CD4-positive, alpha-beta T cell (primary cell): ENCODE measurements around the gene ZMYM3. TPM values are rescaled to one million over a fixed set of nuclear protein-coding genes. Genes with fewer than 3 reads are reported as not detected.

Experiments
- ATAC-seq: fragments of 200-7000 bp; cut with Tn5 transposase; one replicate; pipeline ENCODE4 v1.10.0; 2022; ENCODE audit warnings: mild to moderate bottlenecking; ENCODE audit not compliant: poor library complexity
- CTCF ChIA-PET: fragments of 350-600 bp; sonication (Branson Sonifier 250); formaldehyde crosslinking; loops from one replicate; lab custom pipeline; 2021; ENCODE audit warnings: antibody characterized with exemption, inconsistent platforms; lab: Charles Lee
- POLR2A ChIA-PET: fragments of 350-600 bp; sonication (Branson Sonifier 250); formaldehyde crosslinking; loops from one replicate; lab custom pipeline; 2021; ENCODE audit warnings: antibody characterized with exemption, inconsistent platforms; lab: Charles Lee
- DNase-seq, 14 experiments: peaks; one replicate each; pipeline ENCODE4 v3.0.0-alpha.2; 2013 to 2020; ENCODE audit warnings: mixed read lengths in 2 of 14
- H3K27ac ChIP-seq, 2 donors: one replicate each; pipeline versions ENCODE4 v1.5.1 to v1.7.0; 2013; ENCODE audit warnings: low read length in 2 of 2, low read depth in 1 of 2, mild to moderate bottlenecking in 1 of 2
- H3K27me3 ChIP-seq, 2 experiments: 1 replicate in 1 of 2; 2 replicates in 1 of 2; pipeline versions ENCODE4 v1.6.1 to v1.7.0; 2013; ENCODE audit warnings: low read length in 2 of 2, control low read depth in 1 of 2, mild to moderate bottlenecking in 1 of 2, moderate library complexity in 1 of 2; ENCODE audit not compliant: insufficient read depth in 2 of 2, control insufficient read depth in 1 of 2
- H3K36me3 ChIP-seq: one replicate; pipeline ENCODE4 v1.6.1; 2013; ENCODE audit warnings: low read length, control low read depth; ENCODE audit not compliant: insufficient read depth
- H3K4me1 ChIP-seq: one replicate; pipeline ENCODE4 v1.6.1; 2013; ENCODE audit warnings: low read length, control low read depth; ENCODE audit not compliant: insufficient read depth
- H3K4me3 ChIP-seq: one replicate; pipeline ENCODE4 v1.5.1; 2013; ENCODE audit warnings: mild to moderate bottlenecking, low read length, moderate library complexity
- H3K9me3 ChIP-seq, 2 experiments: 1 replicate in 1 of 2; 2 replicates in 1 of 2; pipeline versions ENCODE4 v1.6.1 to v1.7.0; 2013; ENCODE audit warnings: low read length in 2 of 2, mild to moderate bottlenecking in 2 of 2, control low read depth in 1 of 2, moderate library complexity in 1 of 2; ENCODE audit not compliant: control insufficient read depth in 1 of 2, insufficient read depth in 1 of 2
- H3K27ac Mint-ChIP-seq: one replicate; pipeline ENCODE4 v1.8.0; 2020; ENCODE audit warnings: mixed read lengths
- H3K27me3 Mint-ChIP-seq: one replicate; pipeline ENCODE4 v1.8.0; 2021; ENCODE audit warnings: mixed read lengths
- H3K36me3 Mint-ChIP-seq: one replicate; pipeline ENCODE4 v1.8.0; 2021; ENCODE audit warnings: low read depth, mixed read lengths
- H3K4me1 Mint-ChIP-seq: one replicate; pipeline ENCODE4 v1.8.0; 2021; ENCODE audit warnings: low read depth, mixed read lengths
- H3K4me3 Mint-ChIP-seq: one replicate; pipeline ENCODE4 v1.8.0; 2020; ENCODE audit warnings: mild to moderate bottlenecking, mixed read lengths
- H3K9me3 Mint-ChIP-seq: one replicate; pipeline ENCODE4 v1.8.0; 2020; ENCODE audit warnings: mixed read lengths
- intact Hi-C, 2 experiments: fragments of 100-400 bp; cut with DNase I in 1 of 2; cut with micrococcal nuclease in 1 of 2; formaldehyde crosslinking; loops; one replicate each; pipeline versions ENCODE4 v1.15.1 to v1.9.0; 2023 to 2025; cut with DNase I, micrococcal nuclease
- total RNA-seq, 174 experiments: library from RNA in 2 of 174; stranded (reverse) in 2 of 174; gene quantifications; one replicate each; pipeline ENCODE4 v1.2.3 and lab custom pipeline; 2021 to 2026
- TF ChIP-seq, protein P1 (sequence below): fragments of 200-600 bp; IDR thresholded peaks from one replicate; pipeline ENCODE4 v1.8.0; 2022; ENCODE audit warnings: antibody characterized with exemption, mild to moderate bottlenecking

ZMYM3 gene
- total RNA-seq, 2 experiments from 2014 or later = 16.7 to 17.6 TPM

DNA sequence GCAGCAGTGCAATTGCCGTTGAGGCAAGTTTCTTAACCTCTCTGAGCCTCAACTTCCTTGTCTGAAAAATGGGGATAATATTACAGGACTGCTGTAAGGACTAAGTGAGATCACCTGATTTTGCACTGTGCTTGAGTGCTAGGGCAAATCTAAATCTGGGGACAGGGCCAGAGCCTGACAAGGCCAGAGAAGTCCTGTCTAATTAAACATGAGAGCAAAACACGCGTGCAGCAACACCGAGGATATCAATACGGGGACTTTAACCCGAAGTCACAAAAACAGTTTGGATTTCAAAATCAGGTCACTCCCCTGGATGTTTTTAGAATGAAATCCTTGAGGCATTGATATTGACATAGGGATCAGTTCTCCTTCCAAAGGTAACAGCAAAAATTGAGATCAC lies 36.6 kb downstream of the ZMYM3 start:
- Mint-ChIP-seq H3K4me3 (no peak overlapping the region), H3K9me3 (no peaks in the 10 kb centered on the region), H3K36me3 (no peaks in the 10 kb centered on the region), H3K27ac (no peak overlapping the region), H3K4me1 (peaks cover 6% of the 10 kb centered on the region), H3K27me3 (no peaks in the 10 kb centered on the region)
- Histone ChIP-seq H3K27me3 (no peaks in the 10 kb centered on the region), H3K27ac (no peak overlapping the region), H3K9me3 (no peaks in the 10 kb centered on the region), H3K4me1 (no peaks in the 10 kb centered on the region), H3K36me3 (no peaks in the 10 kb centered on the region), H3K4me3 (no peak overlapping the region)
- intact Hi-C loops = no loop called here
- POLR2A ChIA-PET = no interaction called here
- CTCF ChIA-PET = no interaction called here
- TF ChIP-seq, protein P1, sequence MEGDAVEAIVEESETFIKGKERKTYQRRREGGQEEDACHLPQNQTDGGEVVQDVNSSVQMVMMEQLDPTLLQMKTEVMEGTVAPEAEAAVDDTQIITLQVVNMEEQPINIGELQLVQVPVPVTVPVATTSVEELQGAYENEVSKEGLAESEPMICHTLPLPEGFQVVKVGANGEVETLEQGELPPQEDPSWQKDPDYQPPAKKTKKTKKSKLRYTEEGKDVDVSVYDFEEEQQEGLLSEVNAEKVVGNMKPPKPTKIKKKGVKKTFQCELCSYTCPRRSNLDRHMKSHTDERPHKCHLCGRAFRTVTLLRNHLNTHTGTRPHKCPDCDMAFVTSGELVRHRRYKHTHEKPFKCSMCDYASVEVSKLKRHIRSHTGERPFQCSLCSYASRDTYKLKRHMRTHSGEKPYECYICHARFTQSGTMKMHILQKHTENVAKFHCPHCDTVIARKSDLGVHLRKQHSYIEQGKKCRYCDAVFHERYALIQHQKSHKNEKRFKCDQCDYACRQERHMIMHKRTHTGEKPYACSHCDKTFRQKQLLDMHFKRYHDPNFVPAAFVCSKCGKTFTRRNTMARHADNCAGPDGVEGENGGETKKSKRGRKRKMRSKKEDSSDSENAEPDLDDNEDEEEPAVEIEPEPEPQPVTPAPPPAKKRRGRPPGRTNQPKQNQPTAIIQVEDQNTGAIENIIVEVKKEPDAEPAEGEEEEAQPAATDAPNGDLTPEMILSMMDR = no peak
- no peak for ATAC-seq
- no peak for DNase-seq

- Mint-ChIP-seq H3K36me3 (no peaks in the 10 kb centered on the region), H3K4me1 (peaks cover 6% of the 10 kb centered on the region), H3K9me3 (no peaks in the 10 kb centered on the region), H3K27me3 (no peaks in the 10 kb centered on the region), H3K4me3 (no peak overlapping the region), H3K27ac (no peak overlapping the region)
- intact Hi-C loops = no loop called here
- Histone ChIP-seq H3K27me3 (no peaks in the 10 kb centered on the region), H3K27ac (no peak overlapping the region), H3K4me3 (no peak overlapping the region), H3K4me1 (no peaks in the 10 kb centered on the region), H3K9me3 (no peaks in the 10 kb centered on the region), H3K36me3 (no peaks in the 10 kb centered on the region)
- DNase-seq (no peak), ATAC-seq (no peak)
- TF ChIP-seq, protein P1 = no peak
- POLR2A ChIA-PET = interaction anchor here (1.8 kb wide), 1 partner anchor 149 kb away, joined by 6 read pairs; the partner anchor contains the start of gene TAF1
- CTCF ChIA-PET = no interaction called here
Observed at GRCh38 chrX:71216485-71216884, 37.5 kb downstream of the ZMYM3 start.

DNA sequence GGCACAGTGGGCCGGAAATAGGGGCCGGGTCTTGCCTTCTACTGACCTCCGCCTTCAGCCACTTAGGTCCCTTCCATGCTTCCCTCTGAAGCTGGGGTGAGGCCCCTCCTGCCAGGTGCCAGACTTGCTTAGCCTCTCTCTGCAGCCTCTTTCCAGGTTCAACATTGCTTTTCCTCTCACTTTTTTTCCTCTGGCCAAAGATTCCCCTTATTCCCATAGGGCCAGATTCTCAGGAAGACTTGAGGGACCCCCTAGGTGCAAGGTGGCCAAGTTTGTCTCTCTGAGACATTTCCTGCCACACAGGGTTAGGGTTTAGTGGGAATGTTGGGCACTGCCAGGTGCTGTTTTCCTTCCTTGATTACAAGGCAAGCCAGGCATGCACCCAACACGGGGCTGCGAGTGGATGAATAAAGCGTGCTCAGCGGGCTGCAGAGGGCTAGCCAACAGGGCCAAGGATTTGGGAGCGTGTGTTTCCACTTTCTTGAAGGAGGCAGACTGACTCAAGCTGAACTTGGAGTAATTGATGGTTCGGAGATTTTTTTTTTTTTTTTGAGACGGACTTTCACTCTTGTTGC lies 38.5 kb downstream of the ZMYM3 start:
- no peak overlapping the region for H3K27ac Mint-ChIP-seq
- no peaks in the 10 kb centered on the region for H3K36me3 ChIP-seq
- no peaks in the 10 kb centered on the region for H3K9me3 Mint-ChIP-seq
- TF ChIP-seq, protein P1 = no peak
- H3K27me3 ChIP-seq = no peaks in the 10 kb centered on the region
- no peaks in the 10 kb centered on the region for H3K4me1 ChIP-seq
- no peak for DNase-seq
- peaks cover 6% of the 10 kb centered on the region for H3K4me1 Mint-ChIP-seq
- H3K27ac ChIP-seq = no peak overlapping the region
- POLR2A ChIA-PET = interaction anchor here (1.8 kb wide), 1 partner anchor 150 kb away, joined by 6 read pairs; the partner anchor contains the start of gene TAF1
- CTCF ChIA-PET = no interaction called here
- H3K4me3 ChIP-seq = no peak overlapping the region
- intact Hi-C loops = no loop called here
- no peaks in the 10 kb centered on the region for H3K9me3 ChIP-seq
- no peaks in the 10 kb centered on the region for H3K27me3 Mint-ChIP-seq
- no peaks in the 10 kb centered on the region for H3K36me3 Mint-ChIP-seq
- H3K4me3 Mint-ChIP-seq = no peak overlapping the region
- ATAC-seq = no peak
